ENCODE measurements around the gene ADAMTS2.

Gene ADAMTS2

GRCh38 chr5:179310439-179311090 is 34.7 kb downstream of the ADAMTS2 start:
- DNase-seq, result no peak

- no peak for DNase-seq
These were observed 35.4 kb downstream of the ADAMTS2 start for GRCh38 chr5:179309751-179310320.

GRCh38 chr5:179309383-179309670 is 35.9 kb downstream of the ADAMTS2 start:
- DNase-seq, result no peak

- no peak for DNase-seq
These were observed 36.5 kb downstream of the ADAMTS2 start for GRCh38 chr5:179308563-179309382.

DNA sequence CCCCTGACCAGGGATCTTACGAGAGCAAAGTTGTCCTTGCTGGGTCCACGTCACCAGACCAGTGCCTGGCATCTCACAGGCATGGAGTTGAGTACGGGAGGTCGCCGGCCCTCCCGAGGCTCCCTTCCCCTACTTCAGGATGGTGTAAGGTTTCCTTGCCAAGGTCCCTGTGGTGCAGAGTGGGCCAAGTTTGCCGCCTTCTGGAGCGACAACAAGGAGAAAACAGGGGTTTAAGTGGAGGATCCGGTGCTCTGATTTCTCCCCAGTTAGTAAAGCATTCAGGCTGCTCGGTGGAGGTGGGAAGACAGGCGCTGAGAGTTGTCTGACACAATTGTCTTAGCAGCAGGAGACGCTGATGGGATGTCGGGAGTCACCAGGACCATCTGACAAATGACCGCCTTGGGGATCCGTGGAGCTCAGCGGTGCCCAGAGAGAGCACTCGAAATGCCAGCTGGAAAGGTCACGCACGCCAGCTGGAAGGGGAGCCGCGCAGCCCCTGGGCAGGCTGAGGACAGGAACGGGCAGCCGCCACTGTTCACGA is 37.3 kb downstream of the ADAMTS2 start:
- no peak for DNase-seq

- no peak for DNase-seq
These were observed 38.1 kb downstream of the ADAMTS2 start for GRCh38 chr5:179307013-179307800.

DNA sequence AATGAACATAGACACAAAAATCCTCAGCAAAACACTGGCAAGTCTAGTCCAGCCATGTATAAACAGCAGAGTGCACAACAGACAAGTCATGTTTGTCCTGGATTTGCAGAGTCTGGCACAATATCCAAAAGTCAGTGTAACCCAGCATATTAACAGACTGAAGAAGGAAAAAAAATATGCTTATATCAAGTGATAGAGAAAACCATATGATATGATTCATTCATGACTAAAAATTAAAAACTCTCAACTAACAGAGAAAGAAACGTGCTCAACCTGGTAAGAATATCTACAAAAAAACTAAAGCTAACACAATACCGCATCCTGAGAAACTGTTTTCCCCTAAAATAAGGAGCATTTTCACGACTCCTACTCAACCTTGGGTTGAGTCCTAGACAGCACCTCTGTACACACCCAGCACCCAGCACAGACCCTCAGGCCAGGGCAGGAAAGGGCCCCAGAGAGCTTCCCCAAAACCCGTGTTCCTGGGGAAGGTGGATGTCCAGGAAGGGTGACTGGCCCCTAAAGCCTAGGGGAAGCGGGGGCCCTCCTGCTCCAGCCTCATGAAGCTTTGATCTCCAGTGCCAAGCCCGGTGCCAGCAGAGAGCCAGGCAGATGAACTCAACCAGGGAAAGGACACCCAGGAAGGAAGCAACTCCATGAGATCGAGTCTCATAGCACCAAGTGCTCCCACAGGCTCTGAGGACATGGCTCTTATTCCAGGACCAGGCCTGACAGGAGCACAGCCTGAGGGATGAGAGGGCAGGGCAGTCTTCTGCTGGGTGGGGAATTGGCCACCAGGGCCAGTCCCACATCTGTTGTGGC is 38.9 kb downstream of the ADAMTS2 start:
- no peak for DNase-seq

GRCh38 chr5:179304871-179305270 is 40.4 kb downstream of the ADAMTS2 start:
- DNase-seq, result no peak

GRCh38 chr5:179304466-179304865 is 40.8 kb downstream of the ADAMTS2 start:
- DNase-seq, result no peak

- no peak for DNase-seq
These were observed 41.6 kb downstream of the ADAMTS2 start for GRCh38 chr5:179303451-179304200.

DNA sequence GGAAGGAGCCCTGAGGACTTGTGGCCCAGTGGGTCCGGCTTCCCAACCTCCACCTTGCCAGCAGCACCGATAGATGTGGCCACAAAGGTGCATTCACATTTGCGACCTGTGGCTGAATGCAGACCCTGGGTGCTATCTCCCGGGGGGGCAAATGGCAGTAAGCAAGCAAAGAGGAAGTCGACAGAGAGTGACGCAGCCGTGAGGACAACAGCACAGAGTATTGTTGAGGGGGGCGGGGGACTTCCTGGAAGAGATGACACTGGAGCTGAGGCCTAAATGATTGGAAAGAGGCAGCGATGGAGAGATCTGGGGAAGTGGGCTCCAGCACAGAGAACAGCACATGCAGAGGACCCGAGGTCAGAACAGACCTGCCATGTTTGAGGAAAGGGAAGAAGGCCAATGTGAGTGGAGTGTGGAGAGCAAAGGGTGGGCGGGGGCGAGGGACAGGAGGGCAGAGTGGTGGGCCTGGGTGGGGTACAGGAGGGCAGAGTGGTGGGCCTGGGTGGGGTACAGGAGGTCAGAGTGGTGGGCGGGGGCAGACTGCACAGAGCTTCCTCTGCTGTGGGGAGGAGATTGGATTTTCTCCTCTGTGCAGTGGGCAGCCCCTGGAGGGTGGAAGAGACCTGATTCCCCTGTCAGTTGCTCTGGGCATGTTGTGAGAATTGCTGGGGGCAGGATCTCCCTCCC is 42.6 kb downstream of the ADAMTS2 start:
- no peak for DNase-seq

DNA sequence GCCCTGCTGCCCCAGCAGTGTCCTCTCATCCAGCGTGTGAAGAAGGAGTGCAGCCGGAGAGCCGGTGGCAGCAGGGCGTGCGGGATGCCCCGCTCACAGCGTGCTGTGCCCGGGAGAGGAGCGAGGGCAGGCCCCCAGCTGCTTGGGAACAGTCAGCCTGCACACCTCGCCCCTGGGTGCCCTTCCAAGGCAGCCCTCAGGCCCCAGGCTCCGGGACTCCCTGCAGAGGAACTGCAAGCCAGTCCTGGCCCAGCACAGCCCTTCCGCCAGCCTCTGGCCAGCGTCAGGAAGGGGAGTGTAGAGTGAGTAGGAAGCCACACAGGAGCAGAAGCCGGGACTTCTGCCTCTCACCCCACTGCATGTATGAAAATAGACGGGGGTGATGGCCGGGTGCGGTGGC is 43.5 kb downstream of the ADAMTS2 start:
- no peak for DNase-seq

DNA sequence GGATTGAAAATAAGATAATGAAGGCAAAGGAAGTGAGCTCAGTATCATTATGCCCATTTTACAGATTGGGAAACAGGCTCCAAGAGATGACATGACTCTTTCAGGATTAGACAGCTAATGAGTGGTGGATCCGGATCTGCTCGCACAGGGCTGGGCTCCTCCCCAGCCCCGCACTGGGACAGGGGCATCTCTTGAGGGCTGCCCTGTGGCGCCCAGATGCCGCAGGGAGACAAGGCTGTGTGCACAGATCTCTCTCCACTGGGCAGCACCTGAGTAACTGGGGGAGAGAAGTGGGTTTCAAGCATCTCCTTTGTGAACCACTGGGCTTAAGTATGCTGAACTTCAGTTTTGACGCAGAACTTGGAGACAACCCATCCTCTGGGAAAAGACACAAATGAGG is 43.9 kb downstream of the ADAMTS2 start:
- no peak for DNase-seq

DNA sequence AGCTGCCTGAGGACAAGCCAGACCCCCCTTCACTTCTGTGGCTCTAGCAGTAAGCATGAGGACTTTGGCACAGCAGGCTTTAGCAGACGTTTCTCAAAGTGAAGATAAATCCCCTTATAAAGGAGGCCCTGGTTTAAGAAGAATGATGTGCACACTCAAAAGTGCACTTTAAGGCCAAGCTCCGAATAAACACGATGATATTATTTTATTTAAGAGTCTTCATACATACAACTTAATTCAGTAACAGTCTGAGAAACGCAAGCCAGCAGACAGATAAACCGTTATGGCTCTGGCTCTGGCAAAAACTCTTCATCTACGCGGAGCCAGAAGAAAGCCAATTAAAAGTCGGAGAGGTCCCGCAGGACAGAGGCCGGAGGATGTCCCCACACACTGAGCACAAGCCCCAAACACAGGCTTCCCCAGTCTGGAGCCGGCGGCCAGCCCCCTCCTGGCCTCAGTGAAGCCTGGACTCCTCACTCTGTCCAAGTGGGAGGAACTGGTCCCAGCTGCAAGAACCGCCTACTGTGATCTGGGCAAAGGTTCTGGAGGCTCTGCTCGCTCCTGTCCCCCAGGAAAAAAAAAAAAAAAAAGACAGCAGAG is 44.6 kb downstream of the ADAMTS2 start:
- no peak for DNase-seq

DNA sequence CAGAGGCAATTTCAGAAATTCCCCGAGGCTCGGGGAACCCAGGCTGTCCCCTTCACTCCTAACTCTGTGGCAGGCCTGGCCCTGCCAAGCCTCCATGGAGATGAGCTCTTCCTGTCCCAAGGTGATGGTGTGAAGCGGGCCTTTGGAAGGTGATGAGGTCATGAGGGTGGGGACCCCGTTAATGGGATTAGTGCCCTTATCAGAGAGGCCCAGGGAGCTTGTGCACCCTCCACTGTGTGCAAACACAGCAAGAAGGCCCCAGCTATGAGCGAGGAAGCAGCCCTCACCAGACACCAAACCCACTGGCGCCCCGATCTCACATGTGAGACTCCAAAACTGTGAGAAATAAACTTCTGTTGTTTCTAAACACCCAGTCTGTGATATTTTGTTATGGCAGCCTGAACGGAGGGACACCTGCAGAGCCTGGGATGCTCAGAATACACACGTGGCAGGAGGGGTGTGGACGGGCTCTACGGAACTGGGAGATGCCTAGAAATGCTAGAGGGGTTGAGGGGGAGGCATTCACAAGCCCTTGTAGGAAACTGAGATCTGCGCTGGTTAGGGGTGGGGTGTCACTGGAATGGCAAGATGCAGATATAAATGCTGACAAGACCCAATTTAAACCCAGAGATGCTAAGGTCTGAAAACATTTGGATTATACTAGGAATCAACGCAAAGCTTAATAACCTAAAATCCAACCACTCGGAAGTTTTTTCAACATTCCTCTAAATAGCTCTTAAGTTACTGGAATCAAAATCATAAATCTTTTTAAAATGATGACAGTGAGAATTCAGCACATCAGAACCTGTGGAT is 46.9 kb downstream of the ADAMTS2 start:
- DNase-seq, result no peak

GRCh38 chr5:179297486-179298180 is 47.6 kb downstream of the ADAMTS2 start:
- no peak for DNase-seq

DNA sequence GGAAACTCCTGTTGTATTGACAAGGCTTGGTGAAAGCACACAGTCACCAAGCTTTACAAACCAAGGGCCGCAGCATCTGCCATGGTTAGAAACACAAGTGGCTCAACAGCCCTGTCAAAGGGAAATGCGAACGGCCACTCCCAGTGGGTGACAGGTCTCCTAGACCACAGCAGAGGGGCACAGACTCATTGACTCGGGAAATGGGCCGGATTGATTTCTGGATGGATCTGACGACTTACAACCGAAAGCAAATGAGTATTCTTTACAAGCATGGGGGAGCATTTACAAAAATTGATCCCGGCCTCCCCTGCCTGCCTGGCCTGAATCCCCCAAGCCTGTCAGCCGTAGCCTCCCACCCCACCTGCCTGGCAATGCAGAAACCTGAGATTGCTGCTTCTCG is 48.2 kb downstream of the ADAMTS2 start:
- no peak for DNase-seq

- no peak for DNase-seq
These were observed 49.0 kb downstream of the ADAMTS2 start for GRCh38 chr5:179296150-179296821.
